Measurements from ENCODE around the gene MAF. TPM values are rescaled to one million over a fixed set of nuclear protein-coding genes. Genes with fewer than 3 reads are reported as not detected.

The MAF gene
- total RNA-seq, 1 donor from 2014 or later: 39.0 TPM

DNA sequence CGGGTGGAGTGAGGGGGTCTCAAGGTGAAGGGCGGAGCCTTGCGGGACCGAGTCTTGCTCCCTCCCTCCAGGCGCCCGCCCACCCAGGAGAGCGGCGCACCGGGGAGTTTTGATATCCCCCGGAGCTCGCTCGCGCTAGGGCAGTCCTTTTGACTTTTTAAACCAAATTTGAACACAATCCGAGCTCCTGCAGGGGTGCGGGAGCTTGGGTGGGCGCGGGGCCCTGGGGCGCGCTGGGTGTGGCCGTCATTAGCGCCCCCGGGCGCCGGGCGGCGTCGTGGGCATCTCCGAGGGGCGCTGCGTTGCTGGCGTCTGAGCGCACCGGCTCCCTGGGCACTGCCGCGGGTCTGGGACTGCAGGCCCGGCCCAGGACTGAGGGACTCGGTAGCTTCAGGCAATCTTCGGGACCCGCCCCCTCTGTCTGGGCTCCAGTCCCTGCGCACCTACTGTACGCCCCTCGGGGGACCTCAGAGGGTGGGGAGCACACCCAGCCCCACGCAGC lies 10.9 kb downstream of the MAF start:
- DNase-seq (ENCODE audit: low read depth in 2 of 2): no peak

DNA sequence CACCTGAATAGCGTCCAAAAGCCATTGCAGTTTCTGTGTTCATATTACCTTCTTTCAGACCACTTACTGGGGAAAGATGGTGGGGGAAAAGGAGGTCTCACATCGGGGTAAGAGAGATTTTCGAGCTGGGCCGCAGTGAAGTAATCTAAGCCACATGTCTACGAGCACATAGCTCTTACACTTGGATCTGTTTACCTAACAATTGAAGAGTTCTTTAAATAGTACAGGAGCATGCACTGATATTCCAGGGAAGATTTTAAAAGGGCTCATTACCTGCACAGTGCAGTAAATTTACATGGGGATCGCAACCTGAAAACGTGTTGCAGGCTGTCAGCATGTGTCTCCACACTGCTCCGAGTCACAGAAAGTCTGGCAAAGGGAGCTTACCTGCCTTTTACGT lies 12.6 kb downstream of the MAF start:
- DNase-seq (ENCODE audit: low read depth in 2 of 2): no peak

DNA sequence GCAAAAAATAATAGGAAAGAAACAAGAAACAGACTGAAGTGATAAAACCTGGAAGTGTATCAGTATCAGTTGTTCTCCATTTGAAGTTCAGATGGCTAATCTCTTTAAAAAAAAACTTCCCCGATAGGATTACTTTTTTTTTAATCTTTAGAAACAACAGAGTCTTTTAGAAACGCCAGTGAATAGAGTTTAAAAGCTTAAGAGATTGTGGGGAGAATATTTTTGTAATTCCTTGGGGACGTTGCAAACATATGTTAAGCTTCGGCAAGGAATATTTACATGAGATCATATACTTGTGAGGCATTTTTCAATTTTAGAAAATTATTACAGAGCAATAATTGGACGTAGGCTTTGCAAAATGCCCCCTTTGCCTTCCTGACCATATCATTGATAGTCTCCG lies 13.2 kb downstream of the MAF start:
- no peak for DNase-seq (ENCODE audit: low read depth in 2 of 2)

DNA sequence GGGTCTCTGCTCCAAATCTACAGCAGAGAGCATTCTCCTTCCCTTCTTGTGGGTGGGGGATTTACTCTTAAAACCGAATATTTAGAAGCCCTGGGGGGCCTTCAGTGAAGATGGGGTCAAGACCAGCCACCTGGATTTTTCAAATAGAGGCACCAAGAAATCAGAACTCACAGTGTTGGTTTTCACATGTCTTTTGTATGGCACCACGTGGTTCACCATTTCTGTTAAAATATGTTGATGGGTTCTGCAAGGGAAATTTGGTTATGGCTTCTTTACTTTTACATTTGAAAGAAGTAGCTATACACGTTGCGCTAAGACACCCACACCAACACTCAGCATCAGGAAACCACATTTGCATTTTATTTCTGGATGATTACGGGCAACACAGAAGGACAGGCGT lies 17.7 kb downstream of the MAF start:
- no peak for DNase-seq (ENCODE audit: low read depth in 2 of 2)

GRCh38 chr16:79580453-79581191 lies 19.9 kb downstream of the MAF start:
- DNase-seq (ENCODE audit: low read depth in 2 of 2): no peak

DNA sequence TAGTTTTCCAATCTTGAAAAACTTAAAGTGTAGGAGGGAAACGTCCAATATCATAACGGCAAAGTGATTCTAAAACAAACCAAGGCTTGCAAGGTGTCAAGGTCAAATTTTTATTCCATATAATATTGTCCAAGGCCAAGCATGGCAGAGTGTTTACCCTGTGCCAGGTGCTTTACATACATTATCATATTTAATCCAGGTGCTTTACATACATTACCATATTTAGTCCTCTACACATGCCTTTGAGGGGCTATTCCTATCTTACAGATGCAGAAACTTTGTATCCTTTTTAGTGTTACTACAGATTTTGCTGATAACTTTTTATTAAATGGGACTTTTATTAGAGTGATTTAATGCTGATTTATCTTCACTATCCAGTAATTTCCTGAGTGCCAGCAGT lies 23.9 kb downstream of the MAF start:
- no peak for DNase-seq (ENCODE audit: low read depth in 2 of 2)

DNA sequence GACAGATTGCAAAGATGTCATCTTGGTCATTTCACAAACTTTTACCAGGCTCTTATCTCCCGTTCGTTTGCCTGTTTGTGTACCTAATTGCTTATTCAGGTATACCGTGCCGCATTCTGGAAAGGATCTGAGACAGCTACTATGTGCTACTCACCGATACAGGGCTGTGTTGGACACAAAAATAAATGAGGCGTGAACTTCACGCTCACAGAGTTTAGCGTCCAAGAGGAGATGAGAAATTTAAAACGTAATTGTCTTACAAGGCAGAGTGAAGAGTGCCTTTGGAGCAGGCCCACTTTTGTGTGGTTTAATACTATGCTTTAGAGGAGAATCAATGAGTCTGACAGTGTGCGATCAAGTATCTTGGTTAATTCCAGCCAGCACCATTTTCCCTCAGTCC lies 26.7 kb downstream of the MAF start:
- DNase-seq (ENCODE audit: low read depth in 2 of 2): no peak

DNA sequence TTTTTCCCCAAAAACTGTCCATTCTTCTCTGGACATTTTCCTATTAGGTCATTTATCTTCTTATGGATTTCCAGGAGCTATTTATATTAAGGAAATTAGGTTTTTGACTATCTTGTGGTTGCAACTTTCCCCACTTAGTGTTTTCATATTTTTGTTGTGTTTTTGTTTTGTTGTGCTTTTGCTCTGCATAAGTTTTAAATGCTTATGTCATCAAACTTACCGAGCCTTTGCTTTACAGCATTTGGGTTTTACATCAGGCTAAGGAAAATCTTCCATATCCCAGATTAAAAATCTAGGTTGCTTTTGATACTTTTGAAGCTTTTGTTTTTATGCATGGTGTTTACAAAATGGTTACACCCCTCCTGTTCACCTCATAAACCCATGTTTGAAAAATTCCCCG lies 27.5 kb downstream of the MAF start:
- no peak for DNase-seq (ENCODE audit: low read depth in 2 of 2)

GRCh38 chr16:79571903-79572535 lies 28.5 kb downstream of the MAF start:
- DNase-seq (ENCODE audit: low read depth in 2 of 2): no peak

DNA sequence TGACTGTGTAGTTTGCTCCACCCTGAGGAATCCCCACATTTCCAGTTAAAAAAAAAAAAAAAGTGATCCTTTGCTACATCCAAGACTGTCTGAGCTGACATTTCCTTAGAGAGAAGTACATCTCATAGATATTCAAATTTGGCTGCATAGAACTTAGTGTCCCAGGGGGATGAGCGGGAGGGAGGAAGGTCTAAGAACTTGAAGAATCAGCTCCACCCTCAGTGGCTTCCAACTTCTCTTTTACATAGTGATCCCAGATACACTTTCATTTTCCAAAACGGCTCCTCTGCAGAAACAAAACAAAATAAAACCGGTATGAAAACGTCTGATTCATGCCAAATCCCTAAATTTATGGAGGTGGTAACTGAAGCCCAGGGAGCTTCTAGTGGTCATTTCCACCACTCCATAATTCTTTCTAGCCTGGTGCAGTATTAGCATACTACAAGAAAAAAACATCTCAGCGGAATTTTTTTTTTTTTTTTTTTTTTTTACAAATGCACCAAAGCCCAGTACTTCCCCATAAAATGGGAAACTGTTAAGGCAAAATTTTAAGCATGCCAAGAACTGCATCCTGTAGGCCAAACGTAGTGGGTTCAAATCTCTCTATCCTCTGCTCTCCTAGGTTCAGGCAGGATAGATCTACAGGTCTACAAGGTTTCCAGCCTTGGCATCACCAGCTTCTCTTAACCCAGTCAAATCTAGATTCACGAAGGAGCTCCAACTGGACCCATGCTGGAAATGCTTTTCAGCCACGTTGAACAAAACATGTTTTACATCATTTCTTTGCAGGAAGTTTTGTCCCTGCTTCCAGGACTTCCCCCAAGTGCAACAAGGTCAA lies 29.3 kb downstream of the MAF start:
- DNase-seq (ENCODE audit: low read depth in 2 of 2): no peak

- no peak for DNase-seq (ENCODE audit: low read depth in 2 of 2)
Observed at GRCh38 chr16:79564671-79565107, 35.8 kb downstream of the MAF start.

DNA sequence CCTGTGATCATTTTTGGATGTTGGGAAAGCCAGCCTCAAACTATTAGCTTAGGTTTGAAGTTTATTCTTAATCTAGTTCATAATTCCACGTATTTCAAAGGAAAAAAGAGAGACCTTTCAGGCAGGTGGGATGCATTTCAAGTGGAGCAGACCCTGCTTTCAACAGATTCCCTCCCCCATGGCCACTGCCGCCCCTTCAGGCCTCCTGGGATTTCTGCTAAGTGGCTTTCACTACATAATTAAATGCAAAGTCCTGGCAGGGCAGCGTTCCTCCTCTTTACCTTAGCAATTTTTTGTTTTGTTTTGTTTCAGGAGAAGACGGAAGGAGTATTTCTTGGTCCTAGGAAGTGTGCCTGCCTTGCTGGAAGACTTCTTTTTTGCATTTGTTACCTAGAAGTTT lies 36.6 kb downstream of the MAF start:
- no peak for DNase-seq (ENCODE audit: low read depth in 2 of 2)

DNA sequence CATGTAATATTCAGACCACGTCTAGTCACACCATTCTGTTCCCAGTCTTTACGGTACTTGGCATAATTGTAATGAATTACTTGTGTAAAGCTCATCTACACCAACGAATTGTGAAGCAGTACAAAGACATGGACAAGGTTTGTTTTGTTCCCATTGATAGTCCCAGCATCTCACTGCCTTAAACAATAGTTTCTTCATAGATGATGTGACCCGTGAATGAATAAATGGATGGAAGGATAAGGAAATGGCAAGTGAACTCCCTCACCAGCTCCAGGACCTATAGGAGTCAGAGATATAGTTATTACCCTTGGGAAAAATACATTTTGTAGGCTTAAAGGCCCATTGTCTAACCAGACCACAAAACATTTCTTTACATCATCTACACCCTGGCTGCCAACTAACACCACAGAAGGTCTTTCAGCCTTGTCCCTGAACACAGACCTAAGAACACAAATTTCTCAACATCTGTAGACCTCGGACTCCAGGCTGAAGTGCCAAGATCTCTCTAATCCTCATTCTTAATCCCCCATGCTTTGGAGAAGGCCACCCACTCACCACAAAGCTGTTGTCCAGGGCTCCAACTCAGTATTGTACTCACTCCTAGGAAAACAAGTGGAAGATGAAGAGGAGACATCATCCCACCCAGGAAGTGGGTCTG lies 38.2 kb downstream of the MAF start:
- DNase-seq (ENCODE audit: low read depth in 2 of 2): no peak

DNA sequence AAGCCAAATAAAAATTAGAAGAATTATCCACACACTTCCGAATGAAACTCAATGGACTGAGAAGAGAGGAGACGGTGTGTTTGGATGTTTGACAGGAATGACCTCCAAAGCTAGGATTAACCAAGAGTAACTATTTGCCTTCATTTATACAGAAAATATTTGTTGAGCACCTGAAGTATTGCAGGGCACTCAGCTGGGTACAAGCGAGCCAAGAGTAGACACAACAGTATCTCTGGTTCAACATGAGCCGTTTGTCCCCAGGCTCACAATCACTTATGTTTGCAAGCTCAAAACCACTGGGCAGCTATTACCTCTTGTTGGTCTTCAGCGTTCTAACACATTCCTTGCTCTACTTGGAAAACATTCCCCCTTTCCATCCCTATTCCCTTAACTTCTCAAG lies 38.8 kb downstream of the MAF start:
- DNase-seq (ENCODE audit: low read depth in 2 of 2): no peak

DNA sequence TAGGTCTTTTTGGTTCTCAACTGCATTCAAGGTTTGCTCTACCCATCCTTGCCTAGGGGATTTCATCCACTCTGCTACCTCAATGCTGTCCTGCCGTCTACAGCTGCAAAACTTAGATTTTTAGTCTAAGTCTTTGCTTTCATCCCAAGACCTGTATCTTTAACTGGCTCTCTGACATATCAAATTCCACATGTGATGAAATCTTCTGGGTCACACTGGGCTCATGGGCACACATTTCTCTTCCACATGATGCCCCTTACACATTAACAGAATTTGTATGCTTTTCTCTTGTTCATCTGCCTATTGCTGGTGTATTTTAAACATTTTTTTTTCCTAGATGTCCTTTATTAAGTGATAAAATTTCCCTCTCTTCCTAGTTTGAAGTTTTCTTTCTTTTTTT lies 39.6 kb downstream of the MAF start:
- no peak for DNase-seq (ENCODE audit: low read depth in 2 of 2)

- no peak for DNase-seq (ENCODE audit: low read depth in 2 of 2)
Observed at GRCh38 chr16:79560318-79560717, 40.2 kb downstream of the MAF start.

DNA sequence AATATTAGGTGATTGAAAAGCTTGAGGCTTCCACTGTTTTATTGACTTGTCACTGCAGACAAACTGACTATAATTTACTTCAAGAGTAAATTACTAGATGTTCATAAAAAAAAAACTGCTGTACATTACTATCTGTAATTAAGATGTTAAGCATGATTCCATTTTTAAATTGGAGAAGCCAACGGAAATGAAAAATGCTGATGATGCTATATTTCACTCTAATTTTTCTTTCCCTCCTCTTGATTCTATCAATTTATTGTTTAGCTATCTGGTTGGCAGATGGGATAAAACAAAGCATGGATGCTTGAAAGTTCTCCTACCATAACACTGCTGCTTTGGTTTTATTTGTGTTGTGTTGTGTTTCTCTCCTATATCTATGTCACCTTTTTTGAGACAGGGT lies 41.0 kb downstream of the MAF start:
- DNase-seq (ENCODE audit: low read depth in 2 of 2): no peak

- DNase-seq (ENCODE audit: low read depth in 2 of 2): no peak
Observed at GRCh38 chr16:79557421-79557820, 43.1 kb downstream of the MAF start.

GRCh38 chr16:79554912-79555311 lies 45.6 kb downstream of the MAF start:
- DNase-seq (ENCODE audit: low read depth in 2 of 2): no peak

DNA sequence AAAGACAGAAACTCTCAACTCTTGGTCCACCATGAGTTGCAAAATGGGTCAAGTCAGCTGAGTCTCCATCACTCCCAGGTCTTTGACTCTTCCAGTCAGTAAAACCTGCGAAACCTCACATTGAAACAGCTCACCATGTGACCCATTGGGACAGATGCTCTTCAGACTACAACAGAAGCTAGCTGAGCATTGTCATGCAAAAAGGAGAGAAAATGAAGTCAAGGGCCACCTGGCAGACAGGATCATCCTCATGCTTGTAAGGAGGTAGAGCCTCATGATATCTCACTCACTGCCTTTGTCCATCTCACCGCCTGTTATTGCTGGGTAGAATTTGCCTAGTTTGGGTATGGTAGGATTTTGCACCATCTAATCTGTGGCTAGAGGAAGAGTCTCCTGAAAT lies 50.2 kb downstream of the MAF start:
- DNase-seq (ENCODE audit: low read depth in 2 of 2): no peak

DNA sequence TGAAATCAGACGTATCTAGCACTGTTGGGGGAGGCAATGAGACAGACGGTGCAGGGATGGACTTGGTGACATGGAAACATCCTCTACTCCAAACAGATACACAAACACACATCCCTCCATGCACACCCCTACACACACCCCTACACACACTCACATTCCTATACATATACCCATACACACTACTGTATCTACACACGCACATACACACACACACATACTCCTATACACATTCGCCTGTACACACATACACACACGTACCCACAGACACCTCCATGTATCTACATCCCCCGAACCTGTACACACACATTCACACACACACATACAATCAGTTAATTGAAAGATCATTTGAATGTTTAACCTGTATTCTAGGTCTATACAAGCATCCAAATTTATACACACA lies 53.5 kb downstream of the MAF start:
- DNase-seq (ENCODE audit: low read depth in 2 of 2): no peak
